Panc1 (cell line): ENCODE results near the gene COX7A1. TPM values are rescaled to one million over a fixed set of nuclear protein-coding genes. Genes with fewer than 3 reads are reported as not detected.
A peak's percentile ranks its signal among the peaks of the same experiment; 100 is the strongest.

Source experiments
- ATAC-seq: fragments of 200-7000 bp; cut with Tn5 transposase; 2 replicates; pipeline ENCODE4 v1.9.1; 2020; ENCODE audit warnings: mild to moderate bottlenecking, moderate library complexity
- Bru-seq: library from RNA; stranded (reverse); fragments of 400-500 nt; gene quantifications from one replicate; lab custom pipeline; 2021; lab: Mats Ljungman, UMichigan
- BruChase-seq, 2 experiments: library from RNA; stranded (reverse); fragments of 400-500 nt; gene quantifications; one replicate each; lab custom pipeline; 2021; lab: Mats Ljungman, UMichigan
- BruUV-seq: library from RNA; stranded (reverse); fragments of 400-500 nt; replicated peaks from 2 replicates; lab custom pipeline; 2021; lab: Mats Ljungman, UMichigan
- CTCF ChIA-PET: fragments of 300-600 bp; sonication (Branson Sonifier 250); formaldehyde crosslinking; loops from one replicate; lab custom pipeline; 2022; ENCODE audit warnings: antibody characterized with exemption; lab: Charles Lee
- POLR2A ChIA-PET: fragments of 300-600 bp; sonication (Branson Sonifier 250); formaldehyde crosslinking; loops from one replicate; lab custom pipeline; 2022; ENCODE audit warnings: antibody characterized with exemption; lab: Charles Lee
- DNase-seq: peaks from one replicate; pipeline ENCODE4 v3.0.0-alpha.2; 2010; ENCODE audit warnings: low read depth, low spot score
- H3K27ac ChIP-seq: 2 replicates; pipeline ENCODE4 v1.5.1; 2011; ENCODE audit warnings: mild to moderate bottlenecking, low read length, inconsistent platforms
- H3K27me3 ChIP-seq: fragments of 200-500 bp; sonication (Bioruptor generic); 2 replicates; pipeline ENCODE4 v1.6.0; 2014; ENCODE audit warnings: low read length, inconsistent platforms; ENCODE audit not compliant: control insufficient read depth, insufficient read depth
- H3K36me3 ChIP-seq: fragments of 200-500 bp; sonication (Bioruptor generic); 2 replicates; pipeline ENCODE4 v1.5.1; 2014; ENCODE audit warnings: inconsistent platforms, mild to moderate bottlenecking, low read length, moderate library complexity; ENCODE audit not compliant: control insufficient read depth, insufficient read depth
- H3K4me1 ChIP-seq: 2 replicates; pipeline ENCODE4 v1.5.1; 2011; ENCODE audit warnings: inconsistent platforms, mild to moderate bottlenecking, low read length, moderate library complexity; ENCODE audit not compliant: control insufficient read depth, insufficient read depth
- H3K4me3 ChIP-seq, 2 experiments: 2 replicates each; pipeline ENCODE4 v1.5.1; 2011 to 2012; ENCODE audit warnings: low read depth in 2 of 2, low read length in 2 of 2, mild to moderate bottlenecking in 2 of 2, inconsistent platforms in 1 of 2, moderate library complexity in 1 of 2
- H3K9me3 ChIP-seq: fragments of 200-500 bp; sonication (Bioruptor generic); 2 replicates; pipeline ENCODE4 v1.5.1; 2014; ENCODE audit warnings: low read depth, mild to moderate bottlenecking, inconsistent platforms, low read length, moderate library complexity; ENCODE audit not compliant: control insufficient read depth, insufficient read depth
- POLR2AphosphoS5 ChIP-seq: IDR thresholded peaks from 2 replicates; pipeline ENCODE4 v1.6.1; 2012; ENCODE audit warnings: mild to moderate bottlenecking, low read depth, low read length, moderate library complexity
- SIN3A ChIP-seq: IDR thresholded peaks from 2 replicates; pipeline ENCODE4 v1.6.1; 2012; ENCODE audit warnings: low read depth, mild to moderate bottlenecking, low read length, moderate library complexity, borderline replicate concordance; ENCODE audit not compliant: insufficient read depth
- TCF7L2 ChIP-seq: IDR thresholded peaks from 2 replicates; pipeline ENCODE4 v1.6.1; 2011; ENCODE audit warnings: mild to moderate bottlenecking, low read depth, low read length, inconsistent platforms
- in situ Hi-C: cut with HindIII; loops from 2 replicates; pipeline ENCODE4 v1.10.0; 2016; ENCODE audit warnings: low sequenced_read_pairs, low pct_unique_long_range_greater_than_20kb
- intact Hi-C: fragments of 100-400 bp; cut with micrococcal nuclease; formaldehyde crosslinking; loops from one replicate; pipeline ENCODE4 v1.10.0; 2022; ENCODE audit not compliant: unreplicated experiment
- long read RNA-seq: library from polyadenylated mRNA; unstranded; transcript quantifications from one replicate; pipeline ENCODE4 v2.0.0, GENCODE V29; 2021; ENCODE audit not compliant: unreplicated experiment
- polyA plus RNA-seq: library from polyadenylated mRNA; unstranded; fragments of >200 nt; gene quantifications from one replicate; pipeline ENCODE4 v1.2.1, GENCODE V29; 2012; ENCODE audit warnings: missing spikeins; ENCODE audit not compliant: insufficient read length
- total RNA-seq: library from RNA; stranded (reverse); gene quantifications from one replicate; pipeline ENCODE4 v1.2.1, GENCODE V29; 2021; ENCODE audit not compliant: unreplicated experiment
- TF ChIP-seq, protein P1 (sequence below): fragments of 450-650 bp; IDR thresholded peaks from 2 replicates; pipeline ENCODE4 v1.5.1; 2017; ENCODE audit warnings: mild to moderate bottlenecking
- TF ChIP-seq, protein P2 (sequence below), 2 experiments: IDR thresholded peaks; 2 replicates each; pipeline ENCODE4 v1.6.1; 2011 to 2012; ENCODE audit warnings: low read depth in 2 of 2, control low read depth in 1 of 2, low read length in 1 of 2, mild to moderate bottlenecking in 1 of 2, moderate library complexity in 1 of 2; ENCODE audit not compliant: insufficient read depth in 1 of 2

Gene COX7A1
- total RNA-seq (0.33 TPM), Bru-seq, nascent RNA (percentile 18 among the genes with signal in this experiment), BruChase-seq, experiment 1, labeled RNA remaining after a 2-hour chase (percentile 28 among the genes with signal in this experiment), BruChase-seq, experiment 2, labeled RNA remaining after a 6-hour chase (percentile 26 among the genes with signal in this experiment)
- polyA plus RNA-seq, result not detected
- long read RNA-seq, partial matches to known transcripts, result 0 of 1 reads
- long read RNA-seq, other reads (novel, unspliced or antisense), result 1 of 1 reads

DNA sequence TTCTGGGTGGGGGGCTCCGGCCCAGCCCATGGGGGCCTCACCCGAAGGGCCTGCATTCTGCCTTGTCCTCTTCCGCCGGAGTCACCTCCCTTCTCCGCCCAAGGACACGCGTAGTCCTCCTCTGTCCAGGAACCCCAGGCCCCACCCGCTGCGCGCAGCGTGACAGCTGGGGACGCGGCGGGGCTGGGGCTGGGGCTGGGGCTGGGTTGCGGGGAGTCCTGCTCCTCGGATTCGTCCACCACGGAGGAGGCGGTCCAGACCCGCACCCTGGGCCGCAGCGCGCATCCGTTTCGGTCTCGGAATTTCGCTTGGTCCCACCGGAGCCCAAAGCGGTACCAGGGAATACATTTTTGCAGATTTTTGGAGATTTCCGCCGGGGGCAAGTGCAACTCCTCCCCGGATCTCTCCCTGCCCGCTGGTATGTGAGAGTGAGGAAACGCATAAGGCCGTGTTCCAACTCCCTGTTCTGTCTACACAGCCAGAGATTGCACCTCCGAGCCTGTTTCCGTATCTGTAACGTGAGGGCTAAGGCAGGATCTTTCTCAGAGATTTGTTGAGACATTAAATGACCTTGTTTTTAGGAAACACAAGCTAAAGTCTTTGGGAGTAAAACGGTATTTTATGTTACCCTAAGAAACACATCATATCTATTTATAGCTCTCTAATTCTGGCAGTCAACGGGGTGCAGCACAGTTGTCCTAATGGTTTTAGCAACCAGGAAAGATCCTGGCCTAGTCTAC is at the start of gene COX7A1:
Gene COX7A1, minus strand, starts transcription at position 96 of the 740 bp plus-strand sequence. Its CDS starts 40 bp downstream, at position 56.
- intact Hi-C loops (no loop called here), in situ Hi-C loops (no loop called here)
- Histone ChIP-seq H3K9me3 (no peaks in the 10 kb centered on the region), H3K36me3 (no peaks in the 10 kb centered on the region), H3K27me3 (no peaks in the 10 kb centered on the region), H3K4me1 (no peaks in the 10 kb centered on the region), H3K27ac (no peak within 1 kb of the TSS), H3K4me3 (no peak within 1 kb of the TSS)
- DNase-seq, result no peak
- ATAC-seq, result no peak
- BruUV-seq, result no TSS peak
- TF ChIP-seq SIN3A (no peak), POLR2AphosphoS5 (peak; percentile 40; the same call in 1 of the 2 replicates)
- CTCF ChIA-PET, result interaction anchor here (0.7 to 1.0 kb wide), 2 partner anchors 11 to 24 kb away, joined by 3 to 4 read pairs; no protein-coding TSS in a partner anchor
- POLR2A ChIA-PET, result interaction anchor here (0.7 kb wide), 1 partner anchor 42 kb away, joined by 3 read pairs; no protein-coding TSS in a partner anchor

DNA sequence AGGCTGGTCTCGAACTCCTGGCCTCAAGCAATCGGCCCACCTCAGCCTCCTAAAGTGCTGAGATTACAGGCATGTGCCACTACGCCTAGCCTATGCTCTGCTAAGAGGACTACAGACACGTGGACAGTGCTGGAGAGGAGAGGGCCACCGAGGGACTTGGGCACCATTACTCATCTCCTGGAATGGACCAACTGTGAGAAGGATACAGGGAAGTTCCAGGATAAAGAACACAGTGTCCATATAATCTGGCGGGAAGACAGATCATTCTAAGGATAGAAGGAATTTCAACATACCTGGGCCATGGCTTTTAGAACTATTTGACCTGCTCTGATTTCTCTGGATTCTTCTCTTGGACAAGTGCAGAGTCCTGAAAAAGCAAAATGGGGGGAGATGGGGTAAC is 49.4 kb upstream of the COX7A1 start:
- no peaks in the 10 kb centered on the region for H3K9me3 ChIP-seq
- ATAC-seq, result no peak
- intact Hi-C loops, result no loop called here
- in situ Hi-C loops, result no loop called here
- H3K4me1 ChIP-seq, result no peaks in the 10 kb centered on the region
- H3K36me3 ChIP-seq, result no peaks in the 10 kb centered on the region
- no TSS peak for BruUV-seq
- no peak overlapping the region for H3K27ac ChIP-seq
- no peak for DNase-seq
- TF ChIP-seq SIN3A, result no peak
- no peak for TF ChIP-seq POLR2AphosphoS5
- TF ChIP-seq, protein P1, sequence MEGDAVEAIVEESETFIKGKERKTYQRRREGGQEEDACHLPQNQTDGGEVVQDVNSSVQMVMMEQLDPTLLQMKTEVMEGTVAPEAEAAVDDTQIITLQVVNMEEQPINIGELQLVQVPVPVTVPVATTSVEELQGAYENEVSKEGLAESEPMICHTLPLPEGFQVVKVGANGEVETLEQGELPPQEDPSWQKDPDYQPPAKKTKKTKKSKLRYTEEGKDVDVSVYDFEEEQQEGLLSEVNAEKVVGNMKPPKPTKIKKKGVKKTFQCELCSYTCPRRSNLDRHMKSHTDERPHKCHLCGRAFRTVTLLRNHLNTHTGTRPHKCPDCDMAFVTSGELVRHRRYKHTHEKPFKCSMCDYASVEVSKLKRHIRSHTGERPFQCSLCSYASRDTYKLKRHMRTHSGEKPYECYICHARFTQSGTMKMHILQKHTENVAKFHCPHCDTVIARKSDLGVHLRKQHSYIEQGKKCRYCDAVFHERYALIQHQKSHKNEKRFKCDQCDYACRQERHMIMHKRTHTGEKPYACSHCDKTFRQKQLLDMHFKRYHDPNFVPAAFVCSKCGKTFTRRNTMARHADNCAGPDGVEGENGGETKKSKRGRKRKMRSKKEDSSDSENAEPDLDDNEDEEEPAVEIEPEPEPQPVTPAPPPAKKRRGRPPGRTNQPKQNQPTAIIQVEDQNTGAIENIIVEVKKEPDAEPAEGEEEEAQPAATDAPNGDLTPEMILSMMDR, result no peak
- TF ChIP-seq TCF7L2, result no peak
- TF ChIP-seq, protein P2, sequence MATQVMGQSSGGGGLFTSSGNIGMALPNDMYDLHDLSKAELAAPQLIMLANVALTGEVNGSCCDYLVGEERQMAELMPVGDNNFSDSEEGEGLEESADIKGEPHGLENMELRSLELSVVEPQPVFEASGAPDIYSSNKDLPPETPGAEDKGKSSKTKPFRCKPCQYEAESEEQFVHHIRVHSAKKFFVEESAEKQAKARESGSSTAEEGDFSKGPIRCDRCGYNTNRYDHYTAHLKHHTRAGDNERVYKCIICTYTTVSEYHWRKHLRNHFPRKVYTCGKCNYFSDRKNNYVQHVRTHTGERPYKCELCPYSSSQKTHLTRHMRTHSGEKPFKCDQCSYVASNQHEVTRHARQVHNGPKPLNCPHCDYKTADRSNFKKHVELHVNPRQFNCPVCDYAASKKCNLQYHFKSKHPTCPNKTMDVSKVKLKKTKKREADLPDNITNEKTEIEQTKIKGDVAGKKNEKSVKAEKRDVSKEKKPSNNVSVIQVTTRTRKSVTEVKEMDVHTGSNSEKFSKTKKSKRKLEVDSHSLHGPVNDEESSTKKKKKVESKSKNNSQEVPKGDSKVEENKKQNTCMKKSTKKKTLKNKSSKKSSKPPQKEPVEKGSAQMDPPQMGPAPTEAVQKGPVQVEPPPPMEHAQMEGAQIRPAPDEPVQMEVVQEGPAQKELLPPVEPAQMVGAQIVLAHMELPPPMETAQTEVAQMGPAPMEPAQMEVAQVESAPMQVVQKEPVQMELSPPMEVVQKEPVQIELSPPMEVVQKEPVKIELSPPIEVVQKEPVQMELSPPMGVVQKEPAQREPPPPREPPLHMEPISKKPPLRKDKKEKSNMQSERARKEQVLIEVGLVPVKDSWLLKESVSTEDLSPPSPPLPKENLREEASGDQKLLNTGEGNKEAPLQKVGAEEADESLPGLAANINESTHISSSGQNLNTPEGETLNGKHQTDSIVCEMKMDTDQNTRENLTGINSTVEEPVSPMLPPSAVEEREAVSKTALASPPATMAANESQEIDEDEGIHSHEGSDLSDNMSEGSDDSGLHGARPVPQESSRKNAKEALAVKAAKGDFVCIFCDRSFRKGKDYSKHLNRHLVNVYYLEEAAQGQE (IDR thresholded peaks at IDR 0.05; ENCODE audit: insufficient read depth in 1 of 2, low read depth in 2 of 2, low read length in 1 of 2), result no peak
- H3K27me3 ChIP-seq, result no peaks in the 10 kb centered on the region
- no peak overlapping the region for H3K4me3 ChIP-seq
- ChIA-PET CTCF (no interaction called here), POLR2A (no interaction called here)
